HG03175 (cell line): ENCODE results near the gene ACTA2.

Source experiments
- ATAC-seq: cut with Tn5 transposase; IDR thresholded peaks from one replicate; pipeline ENCODE4 v1.9.1; 2021; ENCODE audit warnings: mild to moderate bottlenecking, moderate library complexity; ENCODE audit not compliant: unreplicated experiment

The ACTA2 gene

DNA sequence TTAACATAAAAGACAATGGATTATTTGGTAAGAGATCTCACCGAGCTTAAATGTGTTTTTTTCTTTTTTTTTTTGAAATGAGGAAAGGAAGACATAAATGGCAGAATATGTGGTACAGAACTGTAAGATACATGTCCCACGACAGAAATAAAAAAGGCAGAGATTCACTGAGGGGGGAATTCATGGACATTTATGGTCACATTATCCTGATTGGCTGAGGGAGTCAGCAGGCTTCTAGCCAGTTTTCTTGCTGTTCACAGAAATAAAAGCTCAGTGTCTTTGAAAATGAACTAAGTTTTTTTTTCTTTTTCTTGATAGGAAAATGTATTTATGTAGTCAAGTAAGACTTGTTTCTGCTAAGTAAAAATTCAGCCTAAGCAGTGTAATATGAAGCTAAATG, 29.8 kb upstream of the ACTA2 start:
- no peak for ATAC-seq

GRCh38 chr10:88981435-88981834, 28.9 kb upstream of the ACTA2 start:
- no peak for ATAC-seq

- no peak for ATAC-seq
Measured at GRCh38 chr10:88980800-88981199, 28.2 kb upstream of the ACTA2 start.

DNA sequence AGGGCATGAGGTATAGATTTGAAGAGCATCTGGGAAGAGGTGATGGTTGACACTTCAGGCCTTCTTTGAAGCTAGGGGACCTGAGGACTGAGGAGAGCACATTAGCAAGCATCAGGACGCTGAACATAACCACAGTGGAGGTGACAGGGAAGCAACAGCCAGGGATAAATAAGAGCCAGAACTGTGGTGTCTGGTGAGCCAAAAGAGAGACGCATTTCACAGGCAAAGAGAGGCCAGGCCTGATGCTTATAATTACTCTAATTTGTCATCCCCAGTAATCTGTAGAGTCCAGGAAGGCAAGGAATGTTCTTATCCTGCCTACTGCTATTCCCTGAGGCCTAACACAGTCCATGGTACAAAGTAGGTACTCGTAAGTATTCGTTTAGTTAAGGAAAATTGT, 27.7 kb upstream of the ACTA2 start:
- ATAC-seq, result no peak

DNA sequence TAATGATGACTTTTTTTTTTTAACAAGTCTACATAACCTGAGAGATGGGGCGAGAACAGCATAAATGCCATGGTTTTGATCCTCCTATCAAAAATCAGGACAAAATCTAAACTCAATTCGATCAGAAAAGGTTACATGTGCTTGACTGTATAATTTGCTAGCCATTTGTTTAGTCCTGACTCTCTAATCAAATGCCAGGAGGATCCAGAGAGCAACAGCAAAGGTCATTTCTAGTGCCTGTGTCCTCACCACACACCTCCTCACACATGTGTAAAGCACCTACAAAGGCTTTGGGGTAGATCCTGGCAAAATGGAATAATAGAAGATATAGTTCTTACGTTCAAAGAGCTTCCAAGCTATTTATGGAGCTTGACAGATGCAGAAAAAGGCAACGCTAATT, 27.0 kb upstream of the ACTA2 start:
- no peak for ATAC-seq

GRCh38 chr10:88979153-88979562, 26.6 kb upstream of the ACTA2 start:
- no peak for ATAC-seq

DNA sequence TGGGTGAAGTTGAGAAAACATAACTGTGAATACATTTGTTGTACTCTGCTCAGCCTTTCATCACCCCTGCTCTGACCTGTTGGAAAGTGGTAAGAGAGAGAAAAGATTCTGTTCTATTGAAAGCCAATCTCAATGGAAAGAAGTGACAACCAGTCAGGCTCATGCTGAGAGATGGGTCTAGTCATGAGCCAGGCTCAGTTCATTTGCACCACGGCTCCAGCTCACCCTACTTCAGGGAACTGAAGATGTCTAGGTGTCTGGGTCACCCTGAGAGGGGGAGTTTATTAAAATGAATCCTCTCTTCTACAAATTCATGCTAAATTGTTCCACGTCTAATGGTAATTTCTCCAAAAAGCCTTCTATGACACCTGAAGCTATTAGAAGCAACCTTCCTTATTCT, 25.9 kb upstream of the ACTA2 start:
- ATAC-seq, result no peak

DNA sequence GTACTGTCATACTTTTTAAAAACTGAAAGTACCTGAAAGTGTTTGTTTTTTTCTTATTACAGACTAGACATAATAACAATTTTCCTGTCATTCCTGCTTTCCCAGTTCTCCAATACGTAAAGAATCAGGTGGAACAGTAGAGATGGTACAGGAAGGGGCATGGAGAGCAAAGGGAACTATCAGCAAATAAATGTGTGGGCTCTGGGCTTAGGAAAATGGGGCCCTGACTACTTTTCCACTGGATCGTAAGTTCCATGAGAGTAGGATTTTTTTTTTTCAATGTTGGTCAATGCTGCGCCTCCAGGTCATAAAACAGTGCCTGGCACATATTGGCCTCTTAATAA, 22.8 kb upstream of the ACTA2 start:
- ATAC-seq, result no peak

GRCh38 chr10:88974446-88975376, 22.1 kb upstream of the ACTA2 start:
- no peak for ATAC-seq

GRCh38 chr10:88974012-88974411, 21.4 kb upstream of the ACTA2 start:
- no peak for ATAC-seq

DNA sequence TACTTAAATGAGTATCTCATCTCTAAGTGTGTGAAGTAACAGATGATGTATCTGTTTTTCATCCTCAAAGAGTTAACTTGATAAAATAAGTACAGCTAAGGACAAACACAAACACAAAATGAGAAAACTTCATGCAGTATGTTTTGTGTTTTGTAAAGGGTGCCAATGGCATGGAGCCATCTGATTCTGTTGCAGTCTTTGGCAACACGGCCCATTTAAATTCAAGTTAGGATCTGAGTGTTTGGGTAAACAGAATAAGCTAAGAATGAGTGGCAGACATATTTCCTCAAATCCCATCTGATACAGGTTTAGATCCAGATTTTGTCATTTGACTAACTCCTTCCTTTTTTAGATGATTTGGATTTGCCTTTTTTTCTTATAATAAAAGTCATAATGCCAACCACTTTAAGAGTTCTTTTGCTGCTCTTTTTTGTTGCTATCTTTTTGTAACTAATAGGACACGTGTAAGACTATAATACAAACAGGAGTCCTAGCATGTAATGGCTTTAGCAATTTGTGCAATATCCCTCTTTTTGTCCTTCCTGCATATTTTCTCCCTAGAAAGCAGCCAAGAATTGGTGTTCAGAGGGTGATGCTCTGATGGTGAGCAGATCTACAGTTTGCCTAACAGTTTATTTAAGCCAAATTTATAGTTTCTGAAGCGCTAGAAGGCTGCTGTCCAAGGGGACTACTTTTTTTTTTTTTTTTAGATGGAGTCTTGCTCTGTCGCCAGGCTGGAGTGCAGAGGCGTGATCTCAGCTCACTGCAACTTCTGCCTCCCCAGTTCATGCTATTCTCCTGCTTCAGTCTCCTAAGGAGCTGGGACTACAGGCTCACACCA, 18.9 kb upstream of the ACTA2 start:
- no peak for ATAC-seq

GRCh38 chr10:88968391-88968790, 15.8 kb upstream of the ACTA2 start:
- no peak for ATAC-seq

GRCh38 chr10:88966797-88967196, 14.2 kb upstream of the ACTA2 start:
- no peak for ATAC-seq

DNA sequence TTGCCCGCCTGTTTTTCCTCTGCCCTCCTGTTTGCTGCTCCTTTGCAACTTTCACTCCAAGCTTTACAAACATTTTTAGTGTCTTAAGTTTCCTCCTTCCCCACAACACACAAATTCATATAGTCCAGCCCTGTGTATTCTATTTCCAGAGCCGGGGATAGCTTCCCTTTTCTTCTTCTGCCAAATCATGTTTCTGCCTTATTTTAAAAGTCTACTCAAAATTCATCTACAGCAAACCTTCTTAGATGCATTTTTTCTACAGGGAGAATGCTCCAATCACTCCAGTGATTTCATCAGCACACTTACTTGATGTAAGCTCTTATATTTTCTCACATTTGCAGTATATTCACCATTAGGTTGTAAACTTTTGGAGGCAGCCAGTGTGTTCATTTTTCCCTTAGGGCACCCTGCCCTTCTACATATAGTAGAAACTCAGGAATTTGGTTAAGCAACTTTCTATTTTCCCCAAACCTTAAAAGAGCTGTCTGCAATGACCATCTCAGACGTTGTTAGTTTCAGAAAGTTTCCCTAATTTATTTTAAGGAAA, 12.4 kb upstream of the ACTA2 start:
- ATAC-seq, result no peak

GRCh38 chr10:88964360-88964759, 11.8 kb upstream of the ACTA2 start:
- no peak for ATAC-seq

DNA sequence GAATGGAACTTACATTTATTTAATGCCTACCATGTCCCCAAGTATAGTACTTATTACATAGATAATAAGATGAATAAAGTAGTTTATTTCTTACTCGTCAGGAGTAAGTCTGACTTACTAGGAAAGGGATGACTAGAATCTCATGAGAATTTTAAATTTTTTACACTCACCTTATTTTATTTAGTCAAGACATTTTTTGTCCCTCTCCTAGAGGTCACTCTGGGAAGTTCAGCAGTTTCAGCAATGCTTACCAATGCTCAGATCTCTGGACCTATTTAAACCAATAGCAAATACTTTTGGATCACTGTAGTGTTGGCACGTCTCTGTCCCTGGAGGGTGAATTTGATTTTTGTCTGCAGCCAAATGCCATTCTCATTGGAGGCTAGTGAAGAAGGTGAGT, 10.7 kb upstream of the ACTA2 start:
- no peak for ATAC-seq

- no peak for ATAC-seq
Measured at GRCh38 chr10:88962336-88962735, 9.8 kb upstream of the ACTA2 start.

GRCh38 chr10:88961266-88961665, 8.7 kb upstream of the ACTA2 start:
- ATAC-seq, result no peak

DNA sequence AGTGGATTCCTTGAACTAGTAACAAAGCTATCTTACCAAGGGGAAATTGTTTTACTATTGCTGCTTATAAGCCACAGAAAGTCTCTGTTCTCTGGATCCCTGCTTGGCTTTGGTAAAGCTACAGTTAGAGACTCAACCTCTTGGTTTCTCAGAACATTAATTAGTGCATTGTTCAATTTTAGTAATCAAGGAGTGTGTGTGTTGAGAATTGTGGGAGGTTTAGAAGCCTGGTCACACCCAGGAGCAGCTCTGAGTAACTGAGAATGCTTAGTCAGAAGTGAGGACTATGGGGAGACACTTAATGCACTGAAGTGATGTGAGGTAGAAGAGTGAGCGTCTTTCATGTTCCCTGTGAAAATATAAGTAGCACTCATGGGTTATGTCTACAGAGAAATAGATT, 8.2 kb upstream of the ACTA2 start:
- ATAC-seq, result no peak

- ATAC-seq, result no peak
Measured at GRCh38 chr10:88958721-88959120, 6.1 kb upstream of the ACTA2 start.

DNA sequence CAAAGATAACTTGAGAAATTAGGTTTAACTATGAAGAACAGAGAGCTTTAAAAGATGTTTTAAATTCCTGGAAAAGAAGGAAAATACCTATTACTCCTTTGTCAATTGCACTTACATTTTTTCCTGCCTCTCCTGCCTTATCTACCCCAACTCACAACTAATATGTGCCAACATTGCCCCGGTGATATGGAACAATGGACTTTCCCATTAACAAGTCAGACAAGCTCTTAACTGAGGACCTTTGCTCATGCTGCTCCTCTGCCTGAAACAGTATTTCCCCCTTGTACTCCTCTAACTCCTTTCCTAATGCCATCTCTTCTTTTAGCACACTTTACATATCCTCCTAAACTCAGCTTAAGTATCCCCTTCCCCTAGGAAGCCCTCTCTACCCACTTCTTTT, 4.8 kb upstream of the ACTA2 start:
- no peak for ATAC-seq
